Kidney (tissue), 14 donors: ENCODE measurements around the gene ZNF100. TPM values are rescaled to one million over a fixed set of nuclear protein-coding genes. Genes with fewer than 3 reads are reported as not detected.
"Not testable (repeated sequence)": the region's sequence is repeated elsewhere in the genome, so short reads cannot be mapped to it uniquely, and the experiment has no call there.

ENCODE experiments used
- DNase-seq, 5 donors: peaks; one replicate each; pipeline ENCODE4 v3.0.0-alpha.2; 2013 to 2020
- FAIRE-seq: peaks from 2 replicates; lab custom pipeline; 2012; peaks lifted over from hg19 to GRCh38; lab: Jason Lieb, UNC
- H3K27ac ChIP-seq, 2 donors: one replicate each; pipeline ENCODE4 v1.7.0; 2013; ENCODE audit warnings: low read depth in 2 of 2, low read length in 2 of 2, inconsistent platforms in 1 of 2
- H3K27me3 ChIP-seq: one replicate; pipeline ENCODE4 v1.7.1; 2013; ENCODE audit warnings: low read length, inconsistent platforms; ENCODE audit not compliant: control insufficient read depth, insufficient read depth
- H3K36me3 ChIP-seq, 3 donors: one replicate each; pipeline versions ENCODE4 v1.7.0 to v1.7.1; 2013; ENCODE audit warnings: low read length in 3 of 3, control low read depth in 1 of 3, inconsistent platforms in 1 of 3; ENCODE audit not compliant: insufficient read depth in 3 of 3, control insufficient read depth in 2 of 3
- H3K4me1 ChIP-seq, 3 donors: one replicate each; pipeline versions ENCODE4 v1.7.0 to v1.7.1; 2013; ENCODE audit warnings: low read length in 3 of 3, inconsistent platforms in 1 of 3, low read depth in 1 of 3; ENCODE audit not compliant: control insufficient read depth in 2 of 3, insufficient read depth in 2 of 3
- H3K4me3 ChIP-seq, 3 donors: one replicate each; pipeline versions ENCODE4 v1.7.0 to v1.8.1; 2013; ENCODE audit warnings: low read length in 3 of 3, control low read depth in 1 of 3, inconsistent platforms in 1 of 3
- H3K9ac ChIP-seq, 3 donors: one replicate each; pipeline versions ENCODE4 v1.7.0 to v1.7.1; 2013; ENCODE audit warnings: low read length in 3 of 3, control low read depth in 1 of 3, inconsistent platforms in 1 of 3
- H3K9me3 ChIP-seq, 3 donors: one replicate each; pipeline versions ENCODE4 v1.7.0 to v1.7.1; 2013; ENCODE audit warnings: low read length in 3 of 3, control low read depth in 1 of 3, inconsistent platforms in 1 of 3; ENCODE audit not compliant: control insufficient read depth in 2 of 3, insufficient read depth in 1 of 3
- intact Hi-C: fragments of 100-400 bp; cut with DNase I; formaldehyde crosslinking; loops from one replicate; pipeline ENCODE4 v1.11.1; 2022
- polyA plus RNA-seq: library from polyadenylated mRNA; stranded (reverse); fragments of 350-450 nt; fragmentation: Illumina TruSeq; extraction: RNeasy Lipid Tissue Mini Kit (QIAGEN cat#74804); gene quantifications from one replicate; pipeline ENCODE4 v1.2.3, GENCODE V29; 2014; ENCODE audit warnings: low read depth, low replicate concordance; ENCODE audit not compliant: insufficient read depth
- total RNA-seq: library from RNA; stranded (reverse); fragmentation: NEBNext Ultra II Directional; extraction: Animal tissue kit (Norgen Biotek cat#: 25700); gene quantifications from one replicate; pipeline ENCODE4 v1.2.1, GENCODE V29; 2021
- TF ChIP-seq, protein P1 (sequence below): IDR thresholded peaks from 3 replicates; pipeline ENCODE4 v1.5.1; 2012; ENCODE audit warnings: mild to moderate bottlenecking, moderate library complexity, borderline replicate concordance; ENCODE audit not compliant: insufficient read depth; ENCODE audit errors: extremely low read depth
- donor health status: control.
- donor health status: control.
- donor health status: control.
- donor health status: control.
- donor health status: control.
- donor health status: DM: yes; HTN: yes; CAD: no.
- donor health status: Normal renal cell carcinoma (clear cell type).

Gene ZNF100
- total and polyA plus RNA-seq, 2 donors from 2014 or later, result 1.1 to 15.7 TPM

DNA sequence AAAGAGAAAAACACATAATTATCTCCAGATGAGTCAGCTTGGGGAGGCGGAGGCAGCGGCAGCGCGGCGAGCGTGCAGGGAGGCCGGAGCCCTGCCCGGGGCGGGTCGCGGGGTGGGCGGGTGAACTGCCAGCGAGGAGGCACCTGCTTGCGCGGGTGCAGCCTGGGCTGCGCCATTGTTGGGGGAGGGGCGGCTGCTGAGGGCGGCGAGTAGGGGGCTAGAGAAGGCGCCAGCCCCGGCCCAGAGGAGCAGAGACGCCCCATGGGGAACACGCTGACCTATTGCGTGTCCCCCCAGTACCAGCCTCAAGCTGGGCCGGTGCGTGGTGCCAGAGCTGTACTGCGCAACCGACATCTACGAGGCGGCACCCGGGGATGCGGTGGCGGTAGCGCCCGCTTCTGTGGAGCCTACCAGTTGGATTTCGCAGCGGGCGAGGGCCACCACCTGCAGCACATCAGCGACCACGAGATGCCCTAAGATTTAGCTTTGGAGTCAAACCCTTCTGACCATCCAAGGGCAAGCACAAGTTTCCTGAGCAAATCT is 16.7 kb downstream of the ZNF100 start:
- TF ChIP-seq, protein P1, sequence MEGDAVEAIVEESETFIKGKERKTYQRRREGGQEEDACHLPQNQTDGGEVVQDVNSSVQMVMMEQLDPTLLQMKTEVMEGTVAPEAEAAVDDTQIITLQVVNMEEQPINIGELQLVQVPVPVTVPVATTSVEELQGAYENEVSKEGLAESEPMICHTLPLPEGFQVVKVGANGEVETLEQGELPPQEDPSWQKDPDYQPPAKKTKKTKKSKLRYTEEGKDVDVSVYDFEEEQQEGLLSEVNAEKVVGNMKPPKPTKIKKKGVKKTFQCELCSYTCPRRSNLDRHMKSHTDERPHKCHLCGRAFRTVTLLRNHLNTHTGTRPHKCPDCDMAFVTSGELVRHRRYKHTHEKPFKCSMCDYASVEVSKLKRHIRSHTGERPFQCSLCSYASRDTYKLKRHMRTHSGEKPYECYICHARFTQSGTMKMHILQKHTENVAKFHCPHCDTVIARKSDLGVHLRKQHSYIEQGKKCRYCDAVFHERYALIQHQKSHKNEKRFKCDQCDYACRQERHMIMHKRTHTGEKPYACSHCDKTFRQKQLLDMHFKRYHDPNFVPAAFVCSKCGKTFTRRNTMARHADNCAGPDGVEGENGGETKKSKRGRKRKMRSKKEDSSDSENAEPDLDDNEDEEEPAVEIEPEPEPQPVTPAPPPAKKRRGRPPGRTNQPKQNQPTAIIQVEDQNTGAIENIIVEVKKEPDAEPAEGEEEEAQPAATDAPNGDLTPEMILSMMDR, result no peak

DNA sequence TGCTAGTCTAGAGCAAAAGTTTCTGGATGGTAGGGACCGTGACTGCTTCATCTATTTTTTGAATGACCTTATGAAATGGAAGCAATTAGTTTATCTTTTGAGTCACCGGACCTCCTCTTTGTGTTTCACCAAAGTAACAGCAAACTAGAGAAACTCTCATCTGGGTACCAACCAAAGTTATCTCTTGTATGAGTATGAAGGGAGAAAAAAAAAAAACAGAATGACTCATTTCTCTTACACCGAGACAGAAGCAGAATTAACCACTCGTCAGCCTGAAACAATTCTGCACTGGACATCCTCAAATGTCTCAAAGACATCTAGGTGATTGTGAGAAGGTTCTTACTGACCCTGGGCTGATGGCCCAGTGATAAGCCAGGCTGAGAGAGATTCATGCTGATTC is 18.3 kb downstream of the ZNF100 start:
- H3K4me3 ChIP-seq, result no peak overlapping the region
- no peak overlapping the region for H3K9ac ChIP-seq
- FAIRE-seq, result no peak
- intact Hi-C loops, result no loop called here
- H3K27ac ChIP-seq, result no peak overlapping the region
- no peaks in the 10 kb centered on the region for H3K4me1 ChIP-seq
- TF ChIP-seq, protein P1, result no peak
- peaks cover 0 to 11% (median 4%) of the 10 kb centered on the region in 3 donors for H3K36me3 ChIP-seq
- H3K27me3 ChIP-seq, result no peaks in the 10 kb centered on the region
- DNase-seq, result no peak
- H3K9me3 ChIP-seq, result no peaks in the 10 kb centered on the region

More for the DNA sequence above, 16.7 kb downstream of the ZNF100 start:
- H3K27ac ChIP-seq, result no peak overlapping the region
- no peaks in the 10 kb centered on the region for H3K9me3 ChIP-seq
- no peaks in the 10 kb centered on the region for H3K27me3 ChIP-seq
- no peaks in the 10 kb centered on the region for H3K4me1 ChIP-seq
- DNase-seq (peak in 1 of 5 donors; percentile 57), FAIRE-seq (no peak)
- peaks cover 2 to 11% (median 4%) of the 10 kb centered on the region in 3 donors for H3K36me3 ChIP-seq
- no peak overlapping the region for H3K4me3 ChIP-seq
- intact Hi-C loops, result no loop called here
- no peak overlapping the region for H3K9ac ChIP-seq

DNA sequence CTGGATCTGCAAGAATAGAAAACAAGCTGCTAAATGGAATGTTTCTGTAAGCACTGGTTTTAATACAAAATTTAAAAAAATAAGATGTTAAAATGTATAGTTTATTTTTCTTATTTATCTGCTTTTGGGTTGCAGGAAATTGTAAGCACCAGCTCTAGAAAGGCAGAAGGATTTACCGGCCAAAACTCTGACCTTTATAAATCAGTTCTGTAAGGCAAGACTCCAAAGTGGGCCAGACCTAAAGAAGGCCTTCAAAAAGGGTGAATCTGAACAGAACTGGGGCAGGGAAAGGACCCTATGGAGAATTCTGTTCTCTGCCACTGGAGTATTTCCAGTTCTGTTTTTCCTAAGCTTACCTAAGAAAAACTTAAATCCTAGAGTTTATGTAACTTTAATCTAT is 19.3 kb downstream of the ZNF100 start:
- TF ChIP-seq, protein P1, result no peak

DNA sequence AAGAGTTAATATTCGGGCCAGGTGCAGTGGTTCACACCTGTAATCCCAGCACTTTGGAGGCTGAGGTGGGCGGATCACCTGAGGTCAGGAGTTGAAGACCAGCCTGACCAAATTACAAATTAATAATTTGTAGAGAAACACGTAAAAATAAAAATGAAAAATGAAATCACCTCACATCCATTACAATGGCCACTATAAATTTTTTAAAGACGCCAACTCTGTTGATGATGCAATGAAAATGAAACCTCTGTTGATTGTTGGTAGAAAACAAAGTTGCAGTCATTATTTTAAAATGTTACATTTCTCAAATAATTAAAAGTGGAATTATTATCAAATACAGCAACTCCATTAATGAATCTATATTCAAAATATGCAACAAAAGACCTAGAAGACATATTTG is 26.8 kb downstream of the ZNF100 start:
- no peaks in the 10 kb centered on the region for H3K9me3 ChIP-seq
- no peak for FAIRE-seq
- H3K36me3 ChIP-seq, result no peaks in the 10 kb centered on the region
- no peak overlapping the region for H3K4me3 ChIP-seq
- intact Hi-C loops, result no loop called here
- no peaks in the 10 kb centered on the region for H3K27me3 ChIP-seq
- H3K9ac ChIP-seq, result no peak overlapping the region
- no peaks in the 10 kb centered on the region for H3K4me1 ChIP-seq
- no peak for DNase-seq
- H3K27ac ChIP-seq, result no peak overlapping the region
- TF ChIP-seq, protein P1, result no peak

More for the DNA sequence above, 19.3 kb downstream of the ZNF100 start:
- DNase-seq, result no peak
- FAIRE-seq, result no peak
- Histone ChIP-seq H3K4me3 (no peak overlapping the region), H3K9ac (no peak overlapping the region), H3K27me3 (no peaks in the 10 kb centered on the region), H3K27ac (no peak overlapping the region), H3K36me3 (peaks cover 0 to 10% (median 4%) of the 10 kb centered on the region in 3 donors), H3K9me3 (no peaks in the 10 kb centered on the region), H3K4me1 (no peaks in the 10 kb centered on the region)
- intact Hi-C loops, result no loop called here

DNA sequence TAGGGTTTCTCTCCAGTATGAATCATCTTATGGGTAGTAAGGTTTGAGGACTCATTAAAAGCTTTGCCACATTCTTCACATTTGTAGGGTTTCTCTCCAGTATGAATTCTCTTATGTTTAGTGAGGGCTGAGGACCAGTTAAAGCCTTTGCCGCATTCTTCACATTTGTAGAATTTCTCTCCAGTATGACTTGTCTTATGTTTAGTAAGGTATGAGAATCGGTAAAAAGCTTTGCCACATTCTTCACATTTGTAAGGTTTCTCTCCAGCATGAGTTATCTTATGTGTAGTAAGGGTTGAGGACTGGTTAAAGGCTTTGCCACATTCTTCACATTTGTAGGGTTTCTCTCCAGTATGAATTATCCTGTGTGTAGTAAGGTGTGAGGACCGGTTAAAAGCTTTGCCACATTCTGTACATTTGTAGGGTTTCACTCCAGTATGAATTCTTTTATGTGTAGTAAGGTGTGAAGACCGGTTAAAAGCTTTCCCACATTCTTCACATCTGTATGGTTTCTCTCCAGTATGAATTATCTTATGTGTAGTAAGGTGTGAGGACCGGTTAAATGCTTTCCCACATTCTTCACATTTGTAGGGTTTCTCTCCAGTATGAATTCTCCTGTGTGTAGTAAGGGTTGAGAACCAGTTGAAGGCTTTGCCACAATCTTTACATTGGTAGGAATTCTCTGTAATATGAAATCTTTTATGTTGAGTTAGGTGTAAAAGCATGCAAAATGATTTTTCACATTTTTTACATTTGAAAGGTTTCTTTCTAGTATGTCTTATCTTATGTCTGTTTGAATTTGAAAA is 40.2 kb downstream of the ZNF100 start:
- DNase-seq, H3K27ac ChIP-seq, H3K36me3 ChIP-seq, H3K9ac ChIP-seq, H3K4me1 ChIP-seq, FAIRE-seq, H3K27me3 ChIP-seq, intact Hi-C loops: not testable (repeated sequence)
- Histone ChIP-seq H3K9me3 (peaks cover 1 to 29% (median 12%) of the 10 kb centered on the region in 3 donors), H3K4me3 (peak overlapping the region in 1 of 3 donors; percentile 12)
